NCI-H1436 (cell line): ENCODE data around the gene TMCC3.
A peak's percentile ranks its signal among the peaks of the same experiment; 100 is the strongest.
"Not testable (repeated sequence)": the region's sequence is repeated elsewhere in the genome, so short reads cannot be mapped to it uniquely, and the experiment has no call there.

Experiments
- DNase-seq: peaks from one replicate; lab custom pipeline; 2025; lab: John Stamatoyannopoulos, UW

The TMCC3 gene

GRCh38 chr12:94650143-94651056, at the start of gene TMCC3:
TSS of gene TMCC3 (minus strand) at chr12:94650557. CDS start at chr12:94650430, 127 bp downstream.
- peak; percentile 47 for DNase-seq

GRCh38 chr12:94699801-94700200, 49.4 kb upstream of the TMCC3 start:
- DNase-seq: no peak

- no peak for DNase-seq
Measured at GRCh38 chr12:94698578-94698977, 48.2 kb upstream of the TMCC3 start.

GRCh38 chr12:94697631-94698030, 47.3 kb upstream of the TMCC3 start:
- no peak for DNase-seq

GRCh38 chr12:94694732-94695131, 44.4 kb upstream of the TMCC3 start:
- DNase-seq: no peak

GRCh38 chr12:94692826-94693225, 42.5 kb upstream of the TMCC3 start:
- not testable (repeated sequence) for DNase-seq

- DNase-seq: no peak
Measured at GRCh38 chr12:94690198-94690771, 39.9 kb upstream of the TMCC3 start.

GRCh38 chr12:94689646-94690036, 39.3 kb upstream of the TMCC3 start:
- DNase-seq: no peak

GRCh38 chr12:94689002-94689645, 38.8 kb upstream of the TMCC3 start:
- DNase-seq: no peak

- no peak for DNase-seq
Measured at GRCh38 chr12:94687891-94688290, 37.5 kb upstream of the TMCC3 start.

- DNase-seq: no peak
Measured at GRCh38 chr12:94686834-94687628, 36.7 kb upstream of the TMCC3 start.

GRCh38 chr12:94684416-94685142, 34.2 kb upstream of the TMCC3 start:
- no peak for DNase-seq

GRCh38 chr12:94679554-94680195, 29.3 kb upstream of the TMCC3 start:
- DNase-seq: no peak

- no peak for DNase-seq
Measured at GRCh38 chr12:94678849-94679248, 28.5 kb upstream of the TMCC3 start.

GRCh38 chr12:94678379-94678778, 28.0 kb upstream of the TMCC3 start:
- no peak for DNase-seq

GRCh38 chr12:94677778-94678177, 27.4 kb upstream of the TMCC3 start:
- no peak for DNase-seq

- DNase-seq: no peak
Measured at GRCh38 chr12:94676922-94677321, 26.6 kb upstream of the TMCC3 start.

GRCh38 chr12:94676031-94676641, 25.8 kb upstream of the TMCC3 start:
- no peak for DNase-seq

- DNase-seq: no peak
Measured at GRCh38 chr12:94674835-94675234, 24.5 kb upstream of the TMCC3 start.

- no peak for DNase-seq
Measured at GRCh38 chr12:94674051-94674451, 23.7 kb upstream of the TMCC3 start.

GRCh38 chr12:94673496-94673895, 23.1 kb upstream of the TMCC3 start:
- no peak for DNase-seq
